IMR-90 (cell line): ENCODE data around the gene KRTAP13-4. TPM values are rescaled to one million over a fixed set of nuclear protein-coding genes. Genes with fewer than 3 reads are reported as not detected.

Experiments
- ATAC-seq: fragments of 200-7000 bp; cut with Tn5 transposase; 2 replicates; pipeline ENCODE4 v1.9.1; 2020; ENCODE audit warnings: low read depth, mild to moderate bottlenecking, moderate library complexity
- BruUV-seq: library from RNA; stranded (reverse); fragments of 400-500 nt; replicated peaks from 2 replicates; lab custom pipeline; 2021; lab: Mats Ljungman, UMichigan
- CTCF ChIA-PET: fragments of 300-600 bp; formaldehyde crosslinking; extraction: SDS; loops from one replicate; lab custom pipeline; 2021; ENCODE audit warnings: antibody characterized with exemption; lab: Yijun Ruan, JAX
- POLR2A ChIA-PET: fragments of 300-600 bp; sonication (Branson Sonifier 250); formaldehyde crosslinking; loops from one replicate; lab custom pipeline; 2022; ENCODE audit warnings: antibody characterized with exemption; ENCODE audit not compliant: unreplicated experiment; lab: Charles Lee
- DNase-seq: peaks from one replicate; pipeline ENCODE4 v3.0.0; 2013
- H2AFZ ChIP-seq: replicated peaks from 2 replicates; pipeline ENCODE3; 2013; ENCODE audit warnings: low read length, mild to moderate bottlenecking; ENCODE audit not compliant: poor library complexity
- H2AK5ac ChIP-seq: 2 replicates; pipeline ENCODE4 v1.6.1; 2013; ENCODE audit warnings: low read depth, low read length, inconsistent platforms
- H2AK9ac ChIP-seq: replicated peaks from 2 replicates; pipeline ENCODE3; 2013; ENCODE audit warnings: mild to moderate bottlenecking, low read depth, low read length, moderate library complexity; ENCODE audit not compliant: poor library complexity
- H2BK120ac ChIP-seq: 2 replicates; pipeline ENCODE4 v1.6.1; 2013; ENCODE audit warnings: low read depth, low read length, inconsistent platforms
- H2BK15ac ChIP-seq: 3 replicates; pipeline ENCODE4 v1.6.1; 2013; ENCODE audit warnings: low read depth, low read length, inconsistent platforms
- H2BK20ac ChIP-seq: 2 replicates; pipeline ENCODE4 v1.6.1; 2013; ENCODE audit warnings: low read depth, mild to moderate bottlenecking, inconsistent platforms, low read length, moderate library complexity
- H2BK5ac ChIP-seq: 2 replicates; pipeline ENCODE4 v1.6.1; 2013; ENCODE audit warnings: mild to moderate bottlenecking, low read depth, low read length, inconsistent platforms; ENCODE audit not compliant: poor library complexity, severe bottlenecking
- H3K14ac ChIP-seq: replicated peaks from 2 replicates; pipeline ENCODE4 v1.6.1; 2013; ENCODE audit warnings: low read depth, low read length, inconsistent platforms
- H3K18ac ChIP-seq: 2 replicates; pipeline ENCODE4 v1.6.1; 2013; ENCODE audit warnings: low read depth, low read length, control low read depth
- H3K23ac ChIP-seq: 2 replicates; pipeline ENCODE4 v1.6.1; 2013; ENCODE audit warnings: low read depth, low read length, inconsistent platforms
- H3K27ac ChIP-seq: 2 replicates; pipeline ENCODE4 v1.5.1; 2013; ENCODE audit warnings: mild to moderate bottlenecking, control low read depth, low read length; ENCODE audit not compliant: insufficient read depth
- H3K27me3 ChIP-seq: 2 replicates; pipeline ENCODE4 v1.6.1; 2013; ENCODE audit warnings: low read length; ENCODE audit not compliant: control insufficient read depth, insufficient read depth
- H3K36me3 ChIP-seq: 2 replicates; pipeline ENCODE4 v1.6.1; 2013; ENCODE audit warnings: low read length, mixed read lengths; ENCODE audit not compliant: control insufficient read depth, insufficient read depth
- H3K4ac ChIP-seq: 2 replicates; pipeline ENCODE4 v1.6.1; 2013; ENCODE audit warnings: low read depth, low read length, inconsistent platforms
- H3K4me1 ChIP-seq: 2 replicates; pipeline ENCODE4 v1.6.1; 2013; ENCODE audit warnings: low read length, mixed read lengths; ENCODE audit not compliant: control insufficient read depth, insufficient read depth
- H3K4me2 ChIP-seq: 2 replicates; pipeline ENCODE4 v1.6.1; 2013; ENCODE audit warnings: low read depth, mild to moderate bottlenecking, control low read depth, low read length, moderate library complexity
- H3K4me3 ChIP-seq: 2 replicates; pipeline ENCODE4 v1.5.1; 2013; ENCODE audit warnings: low read depth, mild to moderate bottlenecking, control low read depth, low read length, moderate library complexity; ENCODE audit not compliant: insufficient read depth
- H3K56ac ChIP-seq: 2 replicates; pipeline ENCODE4 v1.6.1; 2013; ENCODE audit warnings: low read length, inconsistent platforms; ENCODE audit not compliant: insufficient read depth; ENCODE audit errors: extremely low read depth
- H3K79me1 ChIP-seq, 2 experiments: 2 replicates each; pipeline ENCODE4 v1.6.1; 2013; ENCODE audit warnings: low read length in 2 of 2, inconsistent platforms in 1 of 2, low read depth in 1 of 2
- H3K9ac ChIP-seq: 2 replicates; pipeline ENCODE4 v1.6.1; 2013; ENCODE audit warnings: low read depth, low read length, control low read depth
- H3K9me1 ChIP-seq: 2 replicates; pipeline ENCODE4 v1.6.1; 2013; ENCODE audit warnings: low read length, inconsistent platforms; ENCODE audit not compliant: insufficient read depth
- H3K9me3 ChIP-seq: 2 replicates; pipeline ENCODE4 v1.6.1; 2013; ENCODE audit warnings: low read length; ENCODE audit not compliant: control insufficient read depth, insufficient read depth
- H4K20me1 ChIP-seq: 2 replicates; pipeline ENCODE4 v1.6.1; 2013; ENCODE audit warnings: low read length, inconsistent platforms; ENCODE audit not compliant: insufficient read depth
- H4K5ac ChIP-seq: 2 replicates; pipeline ENCODE4 v1.6.1; 2013; ENCODE audit warnings: mild to moderate bottlenecking, low read depth, low read length, control low read depth
- H4K8ac ChIP-seq, 2 experiments: 2 replicates each; pipeline ENCODE4 v1.6.1; 2013; ENCODE audit warnings: low read depth in 2 of 2, low read length in 2 of 2, control low read depth in 1 of 2, inconsistent platforms in 1 of 2
- H4K91ac ChIP-seq: 2 replicates; pipeline ENCODE4 v1.6.1; 2013; ENCODE audit warnings: low read depth, low read length, inconsistent platforms; ENCODE audit not compliant: insufficient read depth
- RFX5 ChIP-seq: IDR thresholded peaks from 2 replicates; pipeline ENCODE4 v1.8.0; 2012; ENCODE audit warnings: low read depth, mild to moderate bottlenecking, low read length, moderate library complexity
- WGBS, 2 experiments: methylation state at CpG; one replicate each; pipeline versions ENCODE4 v1.1.5 to v1.1.7; 2013; ENCODE audit warnings: missing lambda C conversion rate in 2 of 2; ENCODE audit not compliant: insufficient read length in 1 of 2; ENCODE audit errors: extremely low coverage in 2 of 2; 5-methylcytosine and 5-hydroxymethylcytosine counted together
- dilution Hi-C: fragments of 300-500 bp; cut with HindIII; formaldehyde crosslinking; loops from one replicate; pipeline ENCODE4 v1.14.3; 2018; ENCODE audit warnings: low sequenced_read_pairs; ENCODE audit not compliant: unreplicated experiment
- in situ Hi-C: fragments of 300-500 bp; cut with MboI; formaldehyde crosslinking; loops from 3 replicates; pipeline ENCODE4 v1.14.3; 2019; ENCODE audit warnings: low sequenced_read_pairs, inconsistent platforms, mixed read lengths
- intact Hi-C: fragments of 100-400 bp; cut with micrococcal nuclease; formaldehyde crosslinking; loops from 2 replicates; pipeline ENCODE4 v1.10.0; 2022
- polyA plus RNA-seq, 3 experiments: library from polyadenylated mRNA; depleted of rRNA; stranded (reverse); fragments of >200 nt; gene quantifications; 2 replicates each; pipeline ENCODE4 v1.2.3, GENCODE V29; 2012; ENCODE audit warnings: low replicate concordance in 1 of 3
- total RNA-seq: library from RNA; depleted of rRNA; stranded (reverse); fragments of >200 nt; gene quantifications from 2 replicates; pipeline ENCODE4 v1.2.3, GENCODE V29; 2012

KRTAP13-4 gene
- total and polyA plus RNA-seq, 2 of the 4 experiments (the other 2 are of a cell fraction), result not detected

DNA sequence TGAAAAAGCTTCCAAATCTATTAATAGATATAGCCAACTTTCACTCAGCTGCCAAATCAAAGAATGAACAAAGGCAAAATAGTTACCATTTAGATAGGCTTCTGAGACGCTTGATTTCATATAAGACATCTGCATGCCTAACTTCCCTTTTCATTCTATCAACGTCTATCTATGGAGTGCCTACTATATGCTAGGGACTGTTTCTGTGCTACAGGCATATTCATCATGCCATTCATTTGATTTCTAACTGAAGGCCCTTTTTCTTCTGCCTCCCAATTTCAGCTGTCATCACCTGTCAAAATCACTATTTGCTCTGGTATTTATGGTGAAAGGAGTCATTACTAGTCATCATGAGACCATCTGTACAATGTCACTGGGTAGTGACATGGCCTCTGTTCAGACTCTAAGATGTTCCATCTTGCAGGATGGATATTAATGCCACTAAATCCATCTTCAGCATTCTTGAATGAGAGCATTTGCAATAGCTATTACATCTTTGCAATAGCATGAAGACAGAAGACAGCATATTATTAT is 38.5 kb upstream of the KRTAP13-4 start:
- H3K4me2 ChIP-seq, result no peak overlapping the region
- H4K20me1 ChIP-seq, result no peaks in the 10 kb centered on the region
- H3K4me3 ChIP-seq, result no peak overlapping the region
- no peak overlapping the region for H2AK5ac ChIP-seq
- no peak overlapping the region for H2BK20ac ChIP-seq
- H3K36me3 ChIP-seq, result no peaks in the 10 kb centered on the region
- no peak overlapping the region for H3K9ac ChIP-seq
- H3K9me3 ChIP-seq, result peaks cover 25% of the 10 kb centered on the region
- H2BK120ac ChIP-seq, result no peak overlapping the region
- in situ Hi-C loops, result no loop called here
- no peak overlapping the region for H2BK5ac ChIP-seq
- H3K9me1 ChIP-seq, result no peaks in the 10 kb centered on the region
- DNase-seq, result no peak
- CTCF ChIA-PET, result no interaction called here
- no peak overlapping the region for H3K4ac ChIP-seq
- no peak overlapping the region for H3K27ac ChIP-seq
- H4K91ac ChIP-seq, result no peak overlapping the region
- no peak overlapping the region for H3K18ac ChIP-seq
- no peak overlapping the region for H3K23ac ChIP-seq
- intact Hi-C loops, result no loop called here
- no peak for TF ChIP-seq RFX5
- H2BK15ac ChIP-seq, result no peak overlapping the region
- H3K27me3 ChIP-seq, result no peaks in the 10 kb centered on the region
- no peak overlapping the region for H4K5ac ChIP-seq
- no peak overlapping the region for H3K56ac ChIP-seq
- dilution Hi-C loops, result no loop called here
- BruUV-seq, result no TSS peak
- POLR2A ChIA-PET, result no interaction called here
- no peaks in the 10 kb centered on the region for H3K4me1 ChIP-seq
- no peak for ATAC-seq
- H3K14ac ChIP-seq, result no peak overlapping the region
- H3K79me1 ChIP-seq, result no peaks in the 10 kb centered on the region
- no peak overlapping the region for H2AFZ ChIP-seq
- WGBS, 2 experiments, result no CpG with 5 or more reads among the region's 2 CpGs
- H4K8ac ChIP-seq, result no peak overlapping the region
- no peak overlapping the region for H2AK9ac ChIP-seq
